CD14-positive monocyte (primary cell): ENCODE results near the gene ASB6. TPM values are rescaled to one million over a fixed set of nuclear protein-coding genes. Genes with fewer than 3 reads are reported as not detected.

Source experiments
- DNase-seq, 3 donors: peaks; one replicate each; pipeline ENCODE4 v3.0.0-alpha.2; 2011 to 2022
- H2AFZ ChIP-seq: 2 replicates; pipeline ENCODE4 v1.6.0; 2012; ENCODE audit warnings: mild to moderate bottlenecking, low read depth, low read length, inconsistent platforms; ENCODE audit not compliant: insufficient read depth, poor library complexity, severe bottlenecking
- H3K27ac ChIP-seq, 2 donors: 1 replicate in 1 of 2; 2 replicates in 1 of 2; pipeline ENCODE4 v1.5.1; 2012 to 2013; ENCODE audit warnings: low read length in 2 of 2, control low read depth in 1 of 2, inconsistent platforms in 1 of 2, low read depth in 1 of 2, mild to moderate bottlenecking in 1 of 2
- H3K27me3 ChIP-seq, 2 donors: one replicate each; pipeline versions ENCODE4 v1.6.0 to v1.6.1; 2011 to 2013; ENCODE audit warnings: low read length in 2 of 2; ENCODE audit not compliant: control insufficient read depth in 2 of 2, insufficient read depth in 2 of 2
- H3K36me3 ChIP-seq, 2 donors: replicated peaks in 1 of 2; 1 replicate in 1 of 2; 2 replicates in 1 of 2; pipeline versions ENCODE4 v1.5.1 to v1.6.1; 2012 to 2013; ENCODE audit warnings: low read length in 2 of 2, control low read depth in 1 of 2, inconsistent platforms in 1 of 2, mild to moderate bottlenecking in 1 of 2; ENCODE audit not compliant: insufficient read depth in 2 of 2, control insufficient read depth in 1 of 2
- H3K4me1 ChIP-seq, 2 donors: 1 replicate in 1 of 2; 2 replicates in 1 of 2; pipeline versions ENCODE4 v1.5.1 to v1.6.1; 2012 to 2013; ENCODE audit warnings: low read length in 2 of 2, control low read depth in 1 of 2, inconsistent platforms in 1 of 2, mild to moderate bottlenecking in 1 of 2, moderate library complexity in 1 of 2; ENCODE audit not compliant: insufficient read depth in 2 of 2, control insufficient read depth in 1 of 2
- H3K4me2 ChIP-seq: replicated peaks from 2 replicates; pipeline ENCODE3; 2012; ENCODE audit warnings: low read length, moderate library complexity, mild to moderate bottlenecking; ENCODE audit not compliant: poor library complexity, severe bottlenecking; ENCODE audit errors: extremely low read depth
- H3K4me3 ChIP-seq, 3 experiments: fragments of 200-600 bp in 1 of 3; sonication (generic) in 1 of 3; replicated peaks in 1 of 3; 1 replicate in 2 of 3; 2 replicates in 1 of 3; pipeline ENCODE4 v1.5.1; 2011 to 2013; ENCODE audit warnings: low read length in 3 of 3, mild to moderate bottlenecking in 3 of 3, control low read depth in 2 of 3, low read depth in 2 of 3, inconsistent platforms in 1 of 3, moderate library complexity in 1 of 3
- H3K79me2 ChIP-seq: 2 replicates; pipeline ENCODE4 v1.6.0; 2012; ENCODE audit warnings: mild to moderate bottlenecking, control low read depth, inconsistent platforms, low read length, moderate library complexity; ENCODE audit not compliant: insufficient read depth
- H3K9ac ChIP-seq: 2 replicates; pipeline ENCODE4 v1.6.0; 2017; ENCODE audit warnings: low read length, mild to moderate bottlenecking; ENCODE audit not compliant: insufficient read depth, poor library complexity, severe bottlenecking
- H3K9me3 ChIP-seq, 2 donors: replicated peaks in 1 of 2; 1 replicate in 1 of 2; 2 replicates in 1 of 2; pipeline versions ENCODE4 v1.5.1 to v1.6.1; 2012 to 2013; ENCODE audit warnings: low read length in 2 of 2, control low read depth in 1 of 2; ENCODE audit not compliant: control insufficient read depth in 1 of 2, insufficient read depth in 1 of 2
- H4K20me1 ChIP-seq: 2 replicates; pipeline ENCODE4 v1.6.0; 2012; ENCODE audit warnings: mild to moderate bottlenecking, low read length, control low read depth, moderate library complexity; ENCODE audit not compliant: insufficient read depth
- H3K27ac Mint-ChIP-seq, 7 donors: one replicate each; pipeline ENCODE4 v1.8.0; 2020; ENCODE audit warnings: mild to moderate bottlenecking in 7 of 7, mixed read lengths in 7 of 7, moderate library complexity in 6 of 7, inconsistent platforms in 2 of 7
- H3K27me3 Mint-ChIP-seq, 3 donors: one replicate each; pipeline ENCODE4 v1.8.0; 2021 to 2022; ENCODE audit warnings: low read depth in 3 of 3, mild to moderate bottlenecking in 3 of 3, mixed read lengths in 3 of 3, moderate library complexity in 3 of 3, inconsistent platforms in 1 of 3
- H3K36me3 Mint-ChIP-seq, 2 donors: one replicate each; pipeline ENCODE4 v1.8.0; 2020; ENCODE audit warnings: mixed read lengths in 2 of 2, inconsistent platforms in 1 of 2, mild to moderate bottlenecking in 1 of 2
- H3K4me1 Mint-ChIP-seq: one replicate; pipeline ENCODE4 v1.8.0; 2020; ENCODE audit warnings: mild to moderate bottlenecking, mixed read lengths
- H3K4me3 Mint-ChIP-seq, 2 donors: one replicate each; pipeline ENCODE4 v1.8.0; 2020; ENCODE audit warnings: mild to moderate bottlenecking in 2 of 2, mixed read lengths in 2 of 2, moderate library complexity in 1 of 2
- H3K9me3 Mint-ChIP-seq, 7 donors: one replicate each; pipeline ENCODE4 v1.8.0; 2020 to 2022; ENCODE audit warnings: mixed read lengths in 7 of 7, mild to moderate bottlenecking in 6 of 7, moderate library complexity in 6 of 7, inconsistent platforms in 2 of 7
- WGBS: methylation state at CpG from one replicate; pipeline ENCODE4 v1.1.5; 2013; ENCODE audit warnings: missing lambda C conversion rate; ENCODE audit not compliant: insufficient coverage; 5-methylcytosine and 5-hydroxymethylcytosine counted together
- intact Hi-C, 2 donors: fragments of 100-400 bp; cut with micrococcal nuclease; formaldehyde crosslinking; loops; one replicate each; pipeline versions ENCODE4 v1.15.0 to v1.15.1; 2023
- polyA plus RNA-seq, 3 donors: library from polyadenylated mRNA; depleted of rRNA in 1 of 3; unstranded in 2 of 3; stranded (reverse) in 1 of 3; fragments of 300-500 nt in 2 of 3; fragments of >200 nt in 1 of 3; fragmentation: Illumina TruSeq in 2 of 3; gene quantifications; 1 replicate in 2 of 3; 2 replicates in 1 of 3; pipeline ENCODE4 v1.2.3, GENCODE V29; 2012 to 2021
- TF ChIP-seq, protein P1 (sequence below): fragments of 200-600 bp; IDR thresholded peaks from one replicate; pipeline ENCODE4 v1.8.0; 2022; ENCODE audit warnings: antibody characterized with exemption, mild to moderate bottlenecking

Gene ASB6
- polyA plus RNA-seq, 3 donors, result 8.1 to 21.1 (median 10.1) TPM

DNA sequence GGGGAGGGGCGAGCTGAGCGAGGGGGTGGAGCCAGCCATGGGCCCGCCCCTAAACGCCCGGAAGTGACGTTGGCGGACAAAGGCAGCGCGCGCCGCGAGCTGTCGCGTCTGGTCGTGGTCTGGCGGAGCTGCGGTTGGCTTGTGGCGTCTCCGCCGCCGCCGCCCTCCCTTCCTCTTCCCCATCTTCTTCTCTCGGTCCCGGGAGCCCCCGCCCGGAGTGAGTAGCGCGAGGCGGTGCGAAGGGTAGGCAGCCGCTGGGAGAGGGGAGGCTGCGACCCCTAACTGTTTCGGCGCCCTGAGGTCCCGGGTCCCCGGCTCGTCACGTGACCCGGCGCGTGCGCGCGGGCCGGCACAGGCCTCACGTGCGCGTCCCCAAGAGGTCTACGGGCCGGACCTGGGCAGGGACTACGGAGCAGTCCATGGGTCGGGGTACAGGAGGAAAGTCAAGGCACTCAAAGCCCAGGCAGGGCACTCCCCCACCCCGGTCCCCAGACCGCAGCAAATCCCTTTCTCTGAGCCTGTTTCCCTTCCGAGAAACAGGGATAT lies 15.8 kb downstream of the ASB6 start, which contains the start of gene NTMT1:
TSS of gene NTMT1 (plus strand) at position 85 of the 546 bp plus-strand sequence. CDS start 6,541 bp downstream, outside the sequence.
- 0% methylated on average over 43 of the region's 55 CpGs for WGBS
- H3K4me3 ChIP-seq, result peak within 1 kb of the TSS; percentile 51 to 83 (median 75)
- peak within 1 kb of the TSS; percentile 65 for H2AFZ ChIP-seq
- H3K27me3 ChIP-seq, result peaks cover 0 to 5% of the 10 kb centered on the region in 2 donors
- peak within 1 kb of the TSS; percentile 80 to 94 for H3K4me3 Mint-ChIP-seq
- peaks cover 48% of the 10 kb centered on the region for H4K20me1 ChIP-seq
- TF ChIP-seq, protein P1, sequence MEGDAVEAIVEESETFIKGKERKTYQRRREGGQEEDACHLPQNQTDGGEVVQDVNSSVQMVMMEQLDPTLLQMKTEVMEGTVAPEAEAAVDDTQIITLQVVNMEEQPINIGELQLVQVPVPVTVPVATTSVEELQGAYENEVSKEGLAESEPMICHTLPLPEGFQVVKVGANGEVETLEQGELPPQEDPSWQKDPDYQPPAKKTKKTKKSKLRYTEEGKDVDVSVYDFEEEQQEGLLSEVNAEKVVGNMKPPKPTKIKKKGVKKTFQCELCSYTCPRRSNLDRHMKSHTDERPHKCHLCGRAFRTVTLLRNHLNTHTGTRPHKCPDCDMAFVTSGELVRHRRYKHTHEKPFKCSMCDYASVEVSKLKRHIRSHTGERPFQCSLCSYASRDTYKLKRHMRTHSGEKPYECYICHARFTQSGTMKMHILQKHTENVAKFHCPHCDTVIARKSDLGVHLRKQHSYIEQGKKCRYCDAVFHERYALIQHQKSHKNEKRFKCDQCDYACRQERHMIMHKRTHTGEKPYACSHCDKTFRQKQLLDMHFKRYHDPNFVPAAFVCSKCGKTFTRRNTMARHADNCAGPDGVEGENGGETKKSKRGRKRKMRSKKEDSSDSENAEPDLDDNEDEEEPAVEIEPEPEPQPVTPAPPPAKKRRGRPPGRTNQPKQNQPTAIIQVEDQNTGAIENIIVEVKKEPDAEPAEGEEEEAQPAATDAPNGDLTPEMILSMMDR, result no peak
- H3K27ac ChIP-seq, result peak within 1 kb of the TSS; percentile 86 to 97
- peaks cover 17 to 19% of the 10 kb centered on the region in 2 donors for H3K36me3 Mint-ChIP-seq
- H3K9me3 Mint-ChIP-seq, result peaks cover 0 to 3% (median 0%) of the 10 kb centered on the region in 7 donors
- intact Hi-C loops, result loop anchor here in 1 of 2 donors (2.0 to 5.0 kb wide), 2 partner anchors 17 to 449 kb away; partner anchors contain the start of genes ASB6 and IER5L
- peaks cover 64% of the 10 kb centered on the region for H3K4me1 Mint-ChIP-seq
- peak within 1 kb of the TSS; percentile 89 to 96 (median 93) for H3K27ac Mint-ChIP-seq
- H3K36me3 ChIP-seq, result peaks cover 0 to 18% of the 10 kb centered on the region in 2 donors
- peaks cover 5 to 9% (median 6%) of the 10 kb centered on the region in 3 donors for H3K27me3 Mint-ChIP-seq
- peaks cover 53% of the 10 kb centered on the region for H3K79me2 ChIP-seq
- DNase-seq, result peak; percentile 90 to 92 (median 90)
- peaks cover 47 to 56% of the 10 kb centered on the region in 2 donors for H3K4me1 ChIP-seq
- H3K9ac ChIP-seq, result peak within 1 kb of the TSS; percentile 91
- no peaks in the 10 kb centered on the region for H3K9me3 ChIP-seq
- H3K4me2 ChIP-seq, result peak within 1 kb of the TSS; percentile 84

- H3K9ac ChIP-seq, result no peak overlapping the region
- Mint-ChIP-seq H3K27ac (peak overlapping the region; percentile 89 to 96 (median 93)), H3K27me3 (peaks cover 10 to 17% (median 15%) of the 10 kb centered on the region in 3 donors), H3K9me3 (peaks cover 0 to 3% (median 0%) of the 10 kb centered on the region in 7 donors), H3K4me1 (peaks cover 66% of the 10 kb centered on the region), H3K4me3 (peak overlapping the region; percentile 80 to 86), H3K36me3 (peaks cover 14 to 16% of the 10 kb centered on the region in 2 donors)
- H3K36me3 ChIP-seq, result peaks cover 0 to 8% of the 10 kb centered on the region in 2 donors
- no peaks in the 10 kb centered on the region for H3K9me3 ChIP-seq
- H3K4me2 ChIP-seq, result peak overlapping the region; percentile 84
- H3K4me1 ChIP-seq, result peaks cover 53 to 66% of the 10 kb centered on the region in 2 donors
- TF ChIP-seq, protein P1, result no peak
- peak overlapping the region; percentile 70 to 86 for H3K27ac ChIP-seq
- intact Hi-C loops, result loop anchor here in 1 of 2 donors (2.0 to 5.0 kb wide), 3 partner anchors 14 to 448 kb away; partner anchors contain the start of gene IER5L
- peaks cover 8 to 14% of the 10 kb centered on the region in 2 donors for H3K27me3 ChIP-seq
- H3K79me2 ChIP-seq, result peaks cover 41% of the 10 kb centered on the region
- peak overlapping the region in 2 of 3 experiments; percentile 75 to 83 for H3K4me3 ChIP-seq
- DNase-seq, result peak; percentile 79 to 92 (median 88)
- H4K20me1 ChIP-seq, result peaks cover 36% of the 10 kb centered on the region
- H2AFZ ChIP-seq, result no peak overlapping the region
- WGBS, result 0% methylated on average over 7 of the region's 9 CpGs
Measured at GRCh38 chr9:129624947-129625346, 17.0 kb downstream of the ASB6 start.
